HEK293T (cell line): ENCODE results near the gene NFKBIE.

Experiments used
- CTCF ChIA-PET: fragments of 350-600 bp; formaldehyde crosslinking; extraction: SDS; loops from one replicate; lab custom pipeline; 2021; ENCODE audit warnings: antibody characterized with exemption, inconsistent platforms; lab: Yijun Ruan, JAX
- POLR2A ChIA-PET: fragments of 350-600 bp; formaldehyde crosslinking; extraction: SDS; loops from one replicate; lab custom pipeline; 2020; ENCODE audit warnings: antibody characterized with exemption, inconsistent platforms; lab: Yijun Ruan, JAX
- DNase-seq: peaks from one replicate; pipeline ENCODE4 v3.0.0; 2012; ENCODE audit warnings: mixed read lengths; ENCODE audit errors: extremely low spot score
- ARNT ChIP-seq: fragments of 450-650 bp; IDR thresholded peaks from 2 replicates; pipeline ENCODE4 v1.6.1; 2017; ENCODE audit warnings: mild to moderate bottlenecking
- BHLHE40 ChIP-seq: fragments of 450-650 bp; IDR thresholded peaks from 2 replicates; pipeline ENCODE4 v1.6.1; 2016; ENCODE audit warnings: mild to moderate bottlenecking, moderate library complexity, borderline replicate concordance
- CTBP1 ChIP-seq: fragments of 450-650 bp; IDR thresholded peaks from 2 replicates; pipeline ENCODE4 v1.6.1; 2016; ENCODE audit warnings: borderline replicate concordance
- ELF4 ChIP-seq: fragments of 450-650 bp; IDR thresholded peaks from 2 replicates; pipeline ENCODE4 v1.6.1; 2017; ENCODE audit warnings: antibody characterized with exemption
- FOXA1 ChIP-seq: fragments of 450-650 bp; IDR thresholded peaks from 2 replicates; pipeline ENCODE4 v1.6.1; 2016; ENCODE audit warnings: mild to moderate bottlenecking
- FOXK2 ChIP-seq: fragments of 450-650 bp; IDR thresholded peaks from 2 replicates; pipeline ENCODE4 v1.6.1; 2016; ENCODE audit warnings: mild to moderate bottlenecking
- FOXM1 ChIP-seq: fragments of 450-650 bp; IDR thresholded peaks from 2 replicates; pipeline ENCODE4 v1.6.1; 2017; ENCODE audit warnings: mild to moderate bottlenecking, borderline replicate concordance
- HDGF ChIP-seq: fragments of 450-650 bp; IDR thresholded peaks from 2 replicates; pipeline ENCODE4 v1.6.1; 2017; ENCODE audit warnings: antibody characterized with exemption, borderline replicate concordance
- L3MBTL2 ChIP-seq: fragments of 450-650 bp; conservative IDR thresholded peaks from 2 replicates; pipeline ENCODE4 v1.6.1; 2016; ENCODE audit warnings: mild to moderate bottlenecking
- LEF1 ChIP-seq: fragments of 450-650 bp; IDR thresholded peaks from 2 replicates; pipeline ENCODE4 v1.6.1; 2017; ENCODE audit warnings: mild to moderate bottlenecking, borderline replicate concordance
- NFRKB ChIP-seq: fragments of 450-650 bp; IDR thresholded peaks from 2 replicates; pipeline ENCODE4 v1.6.1; 2016; ENCODE audit warnings: mild to moderate bottlenecking, moderate library complexity
- SP1 ChIP-seq: fragments of 450-650 bp; IDR thresholded peaks from 2 replicates; pipeline ENCODE4 v1.6.1; 2017
- SUZ12 ChIP-seq: fragments of 450-650 bp; IDR thresholded peaks from 2 replicates; pipeline ENCODE4 v1.6.1; 2016; ENCODE audit warnings: mild to moderate bottlenecking
- TARDBP ChIP-seq: fragments of 450-650 bp; IDR thresholded peaks from 2 replicates; pipeline ENCODE4 v1.6.1; 2016
- ZNF384 ChIP-seq: fragments of 450-650 bp; IDR thresholded peaks from 2 replicates; pipeline ENCODE4 v1.6.1; 2016
- TF ChIP-seq, protein P1 (sequence below): fragments of 450-650 bp; IDR thresholded peaks from 2 replicates; pipeline ENCODE4 v1.6.1; 2016

Gene NFKBIE

DNA sequence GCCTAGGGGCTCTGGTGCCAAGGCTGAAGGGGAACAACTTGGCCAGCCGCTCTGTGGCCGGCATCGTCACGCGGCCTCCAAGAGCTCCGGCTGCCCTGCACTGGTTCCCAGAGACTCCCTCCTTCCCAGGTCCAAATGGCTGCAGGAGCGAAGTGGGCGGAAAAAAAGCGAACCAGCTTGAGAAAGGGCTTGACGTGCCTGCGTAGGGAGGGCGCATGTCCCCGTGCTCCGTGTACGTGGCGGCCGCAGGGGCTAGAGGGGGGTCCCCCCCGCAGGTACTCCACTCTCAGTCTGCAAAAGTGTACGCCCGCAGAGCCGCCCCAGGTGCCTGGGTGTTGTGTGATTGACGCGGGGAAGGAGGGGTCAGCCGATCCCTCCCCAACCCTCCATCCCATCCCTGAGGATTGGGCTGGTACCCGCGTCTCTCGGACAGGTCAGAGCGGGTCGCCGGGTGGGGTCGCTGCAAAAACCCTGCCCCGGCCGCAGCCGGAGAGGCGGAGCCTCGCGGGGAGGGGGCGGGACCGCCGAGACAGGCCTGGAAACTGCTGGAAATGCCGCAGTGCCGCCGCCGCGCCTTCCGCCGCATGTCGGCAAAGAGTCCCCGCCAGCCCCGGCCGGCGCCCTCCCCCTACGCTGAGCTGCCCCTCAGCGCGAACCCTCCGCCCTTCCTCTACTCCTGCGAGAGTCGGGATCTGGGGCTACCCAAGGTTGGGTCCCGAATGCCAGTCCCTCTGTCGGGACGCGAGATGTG is 19.3 kb downstream of the NFKBIE start:
- DNase-seq: peak; percentile 71
- ChIA-PET POLR2A (interaction anchor here (0.5 to 4.9 kb wide), 54 partner anchors 10 to 1316 kb away, joined by 3 to 117 read pairs (median 4); partner anchors contain the start of genes CNPY3, GTPBP2, MYMX and NFKBIE), CTCF (interaction anchor here (0.5 to 1.7 kb wide), 9 partner anchors 9 to 1074 kb away, joined by 3 to 8 read pairs (median 3); partner anchors contain the start of gene SLC35B2)
- peak; percentile 42; the same call in 1 of the 2 replicates for TF ChIP-seq FOXM1
- TF ChIP-seq SUZ12: no peak
- TF ChIP-seq CTBP1: peak; percentile 25; the same call in 1 of the 2 replicates
- 0 out of 2 replicates have a peak, but pooled peaks have one; percentile 9 for TF ChIP-seq L3MBTL2
- TF ChIP-seq, protein P1, sequence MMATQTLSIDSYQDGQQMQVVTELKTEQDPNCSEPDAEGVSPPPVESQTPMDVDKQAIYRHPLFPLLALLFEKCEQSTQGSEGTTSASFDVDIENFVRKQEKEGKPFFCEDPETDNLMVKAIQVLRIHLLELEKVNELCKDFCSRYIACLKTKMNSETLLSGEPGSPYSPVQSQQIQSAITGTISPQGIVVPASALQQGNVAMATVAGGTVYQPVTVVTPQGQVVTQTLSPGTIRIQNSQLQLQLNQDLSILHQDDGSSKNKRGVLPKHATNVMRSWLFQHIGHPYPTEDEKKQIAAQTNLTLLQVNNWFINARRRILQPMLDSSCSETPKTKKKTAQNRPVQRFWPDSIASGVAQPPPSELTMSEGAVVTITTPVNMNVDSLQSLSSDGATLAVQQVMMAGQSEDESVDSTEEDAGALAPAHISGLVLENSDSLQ: peak; percentile 90
- TF ChIP-seq FOXK2: no peak
- no peak for TF ChIP-seq FOXA1

DNA sequence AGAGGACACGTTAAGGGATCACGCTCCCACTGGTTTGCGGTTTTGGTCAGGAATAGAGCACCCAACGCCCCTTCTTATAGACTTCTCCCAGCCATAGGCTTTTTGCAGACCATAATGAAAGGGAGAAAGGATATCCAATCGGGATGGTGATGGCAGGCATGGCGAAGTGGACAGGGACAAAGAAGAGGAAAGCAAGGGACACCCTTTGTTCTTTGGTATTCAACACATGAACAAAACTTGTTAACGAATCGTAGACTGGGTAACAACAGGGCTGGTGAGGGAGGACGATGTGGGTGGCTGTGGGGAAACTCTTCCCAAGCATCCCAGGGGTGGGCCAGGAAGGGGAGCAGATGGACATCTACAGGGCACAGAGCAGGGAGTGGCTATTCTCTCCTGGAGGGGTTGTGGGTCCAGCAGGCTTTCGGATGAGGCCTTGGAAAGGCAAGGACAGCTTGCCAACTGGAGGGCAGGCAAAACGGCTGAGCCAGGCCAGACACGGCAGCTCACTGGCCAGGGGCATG is 19.9 kb downstream of the NFKBIE start:
- POLR2A ChIA-PET: interaction anchor here (1.3 to 4.9 kb wide), 7 partner anchors 9 to 108 kb away, joined by 4 to 117 read pairs (median 22); partner anchors contain the start of genes NFKBIE, SLC29A1 and SLC35B2
- CTCF ChIA-PET: interaction anchor here (0.6 to 1.7 kb wide), 4 partner anchors 10 to 169 kb away, joined by 3 to 8 read pairs (median 4); partner anchors contain the start of gene SLC35B2
- DNase-seq: no peak
- TF ChIP-seq TARDBP: no peak
- TF ChIP-seq ARNT: no peak
- TF ChIP-seq HDGF: no peak
- no peak for TF ChIP-seq FOXM1
- TF ChIP-seq FOXA1: no peak
- TF ChIP-seq NFRKB: no peak
- TF ChIP-seq ELF4: no peak
- TF ChIP-seq, protein P1: no peak
- TF ChIP-seq FOXK2: no peak
- TF ChIP-seq SP1: no peak
- no peak for TF ChIP-seq BHLHE40
- TF ChIP-seq CTBP1: no peak

DNA sequence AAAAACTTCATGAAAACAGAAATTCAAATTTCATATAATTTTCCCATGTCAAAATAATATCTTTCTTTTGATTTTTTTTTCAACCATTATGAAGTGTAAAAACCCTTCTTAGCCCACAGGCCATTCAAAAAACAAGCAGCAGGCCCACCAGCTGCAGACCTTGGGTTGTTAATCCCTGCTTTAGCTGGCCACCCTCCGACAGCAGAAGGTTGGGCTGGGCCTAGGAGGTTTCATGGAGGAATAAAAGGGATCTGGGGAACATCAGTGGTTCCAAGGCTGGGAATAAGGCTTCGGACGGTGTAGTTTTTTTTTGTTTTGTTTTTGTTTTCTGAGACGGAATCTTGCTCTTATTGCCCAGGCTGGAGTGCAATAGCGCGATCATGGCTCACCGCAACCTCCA is 22.0 kb downstream of the NFKBIE start:
- ChIA-PET POLR2A (no interaction called here), CTCF (interaction anchor here (0.8 to 1.0 kb wide), 2 partner anchors 9 to 14 kb away, joined by 3 to 6 read pairs; no protein-coding TSS in a partner anchor)
- DNase-seq: no peak
- TF ChIP-seq TARDBP (no peak), ARNT (no peak), NFRKB (no peak), LEF1 (no peak), CTBP1 (no peak), ELF4 (no peak), SUZ12 (no peak), HDGF (no peak), BHLHE40 (no peak), FOXK2 (no peak), L3MBTL2 (no peak)
- TF ChIP-seq, protein P1: no peak

DNA sequence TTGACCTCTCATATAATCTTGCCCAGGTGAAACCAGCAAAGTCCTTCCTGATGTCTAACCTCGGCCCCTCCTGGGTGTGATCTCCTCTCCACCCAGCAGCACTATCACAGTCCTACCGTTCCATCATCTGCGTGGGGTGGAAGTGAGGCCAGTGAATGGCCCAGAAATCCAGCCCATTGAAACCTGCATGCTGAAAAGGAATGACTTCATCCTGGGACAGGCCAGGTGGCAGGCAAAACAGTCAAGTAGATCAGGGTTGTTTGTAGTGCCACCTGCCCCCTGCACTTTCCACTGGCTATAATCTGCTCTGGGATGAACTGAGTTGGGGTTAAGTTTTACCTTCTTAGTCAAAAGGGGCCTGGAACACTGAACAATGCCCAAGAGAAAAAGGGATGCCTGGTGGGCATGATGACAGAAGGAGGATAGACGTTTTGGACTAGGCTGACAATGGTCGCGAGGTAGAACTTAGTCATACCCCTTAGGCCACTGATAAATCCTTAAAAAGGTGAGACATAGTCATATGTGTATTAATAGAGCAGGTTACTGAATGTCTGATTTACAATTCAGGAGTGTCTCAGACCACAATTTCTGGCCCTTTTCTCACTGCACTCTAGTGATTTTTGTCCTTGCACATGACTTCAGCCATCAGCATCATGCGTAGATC is 26.5 kb downstream of the NFKBIE start:
- CTCF ChIA-PET: no interaction called here
- POLR2A ChIA-PET: interaction anchor here (5.6 kb wide), 1 partner anchor 8 kb away, joined by 49 read pairs; the partner anchor contains the start of gene HSP90AB1
- TF ChIP-seq ZNF384 (no peak), LEF1 (no peak), FOXA1 (no peak), FOXK2 (no peak), ARNT (no peak), ELF4 (no peak), BHLHE40 (no peak), L3MBTL2 (no peak), FOXM1 (no peak), TARDBP (no peak), NFRKB (no peak)
- TF ChIP-seq, protein P1: no peak
- no peak for DNase-seq

DNA sequence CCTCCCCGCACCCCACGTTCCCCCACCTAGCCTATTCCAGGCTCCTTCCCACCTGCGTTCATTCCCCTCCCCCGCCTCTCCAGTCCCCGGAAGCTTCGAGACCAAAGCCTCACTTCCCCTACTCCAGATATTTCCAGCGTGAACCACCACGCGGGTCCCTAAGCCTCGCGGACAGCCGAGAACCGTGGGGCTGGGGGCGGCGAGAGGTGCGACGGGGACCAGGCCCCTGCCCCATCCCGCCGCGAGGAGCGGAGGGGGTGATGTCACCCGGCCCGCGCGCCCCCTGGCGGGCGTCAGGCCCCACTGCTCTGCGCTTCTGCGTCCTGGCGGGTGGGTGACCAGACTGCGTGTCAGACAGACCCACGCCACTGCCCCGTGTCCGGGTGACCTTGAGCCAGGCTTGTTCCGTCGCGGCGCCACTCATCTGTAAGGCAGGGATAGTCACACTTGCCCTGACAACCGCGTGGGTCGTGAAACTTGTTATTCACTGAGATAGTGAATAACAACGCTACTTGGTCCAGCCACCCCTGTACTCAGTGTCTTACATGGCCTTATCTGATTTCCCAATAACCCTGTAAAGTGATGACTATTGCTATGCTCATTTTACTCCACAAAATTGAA is 27.4 kb downstream of the NFKBIE start:
- ChIA-PET CTCF (interaction anchor here (0.8 to 1.6 kb wide), 6 partner anchors 9 to 202 kb away, joined by 3 to 11 read pairs (median 4); partner anchors contain the start of genes HSP90AB1, SLC29A1 and SLC35B2), POLR2A (interaction anchor here (0.6 to 5.6 kb wide), 7 partner anchors 9 to 68 kb away, joined by 4 to 49 read pairs (median 4); partner anchors contain the start of genes HSP90AB1, SLC29A1 and SLC35B2)
- DNase-seq: peak; percentile 86
- TF ChIP-seq TARDBP (peak; percentile 63; the same call in 1 of the 2 replicates), ARNT (0 out of 2 replicates have a peak, but pooled peaks have one; percentile 5), BHLHE40 (no peak), HDGF (no peak), L3MBTL2 (peak; percentile 73), ZNF384 (no peak), FOXA1 (no peak)
- TF ChIP-seq, protein P1: no peak
